Naive thymus-derived CD4-positive, alpha-beta T cell (primary cell): ENCODE data around the gene ZBTB34. TPM values are rescaled to one million over a fixed set of nuclear protein-coding genes. Genes with fewer than 3 reads are reported as not detected.

ENCODE experiments used
- ATAC-seq: fragments of 150-1000 bp; cut with Tn5 transposase; 2 replicates; pipeline ENCODE4 v1.10.0; 2021; ENCODE audit warnings: mild to moderate bottlenecking, moderate library complexity
- CTCF ChIA-PET: fragments of 350-600 bp; sonication (Branson Sonifier 250); formaldehyde crosslinking; loops from one replicate; lab custom pipeline; 2021; ENCODE audit warnings: antibody characterized with exemption; lab: Charles Lee
- POLR2A ChIA-PET: fragments of 350-600 bp; sonication (Branson Sonifier 250); formaldehyde crosslinking; loops from one replicate; lab custom pipeline; 2021; ENCODE audit warnings: antibody characterized with exemption, inconsistent platforms; lab: Charles Lee
- DNase-seq, 9 donors: peaks; one replicate each; pipeline versions ENCODE4 v3.0.0 to v3.0.0-alpha.2; 2020 to 2022; ENCODE audit warnings: mixed read lengths in 1 of 9
- H3K27ac ChIP-seq: one replicate; pipeline ENCODE4 v1.7.0; 2013; ENCODE audit warnings: mild to moderate bottlenecking, low read depth, low read length, moderate library complexity
- H3K27me3 ChIP-seq, 2 donors: one replicate each; pipeline ENCODE4 v1.7.0; 2013; ENCODE audit warnings: low read length in 2 of 2, mild to moderate bottlenecking in 2 of 2, moderate library complexity in 2 of 2; ENCODE audit not compliant: control insufficient read depth in 2 of 2, insufficient read depth in 2 of 2
- H3K36me3 ChIP-seq, 3 experiments: 1 replicate in 2 of 3; 2 replicates in 1 of 3; pipeline ENCODE4 v1.7.0; 2013; ENCODE audit warnings: low read length in 3 of 3, mild to moderate bottlenecking in 3 of 3, moderate library complexity in 1 of 3; ENCODE audit not compliant: insufficient read depth in 3 of 3, control insufficient read depth in 2 of 3
- H3K4me1 ChIP-seq, 2 donors: one replicate each; pipeline ENCODE4 v1.7.0; 2013; ENCODE audit warnings: low read length in 2 of 2, mild to moderate bottlenecking in 2 of 2, moderate library complexity in 1 of 2; ENCODE audit not compliant: control insufficient read depth in 2 of 2, insufficient read depth in 2 of 2
- H3K4me3 ChIP-seq: 2 replicates; pipeline ENCODE4 v1.7.0; 2013; ENCODE audit warnings: mild to moderate bottlenecking, low read length
- H3K9me3 ChIP-seq, 3 experiments: 1 replicate in 2 of 3; 2 replicates in 1 of 3; pipeline ENCODE4 v1.7.0; 2013; ENCODE audit warnings: low read length in 3 of 3; ENCODE audit not compliant: control insufficient read depth in 2 of 3
- H3K27ac Mint-ChIP-seq, 9 donors: one replicate each; pipeline ENCODE4 v1.8.0; 2020 to 2022; ENCODE audit warnings: mixed read lengths in 9 of 9, mild to moderate bottlenecking in 8 of 9, moderate library complexity in 5 of 9, inconsistent platforms in 2 of 9
- H3K27me3 Mint-ChIP-seq, 5 donors: one replicate each; pipeline ENCODE4 v1.8.0; 2021 to 2022; ENCODE audit warnings: mixed read lengths in 5 of 5, mild to moderate bottlenecking in 1 of 5
- H3K36me3 Mint-ChIP-seq, 5 donors: one replicate each; pipeline ENCODE4 v1.8.0; 2020 to 2022; ENCODE audit warnings: mixed read lengths in 5 of 5, mild to moderate bottlenecking in 3 of 5, inconsistent platforms in 1 of 5
- H3K4me1 Mint-ChIP-seq, 7 donors: one replicate each; pipeline ENCODE4 v1.8.0; 2020 to 2022; ENCODE audit warnings: mixed read lengths in 7 of 7, mild to moderate bottlenecking in 3 of 7, inconsistent platforms in 1 of 7
- H3K4me3 Mint-ChIP-seq, 10 donors: one replicate each; pipeline ENCODE4 v1.8.0; 2020 to 2022; ENCODE audit warnings: mild to moderate bottlenecking in 10 of 10, mixed read lengths in 10 of 10, moderate library complexity in 6 of 10, inconsistent platforms in 2 of 10
- H3K9me3 Mint-ChIP-seq, 11 donors: one replicate each; pipeline ENCODE4 v1.8.0; 2020 to 2022; ENCODE audit warnings: mixed read lengths in 11 of 11, mild to moderate bottlenecking in 4 of 11, inconsistent platforms in 1 of 11, moderate library complexity in 1 of 11
- intact Hi-C, 2 donors: fragments of 100-400 bp; cut with micrococcal nuclease; formaldehyde crosslinking; loops; one replicate each; pipeline ENCODE4 v1.15.1; 2023
- polyA plus RNA-seq, 2 donors: library from polyadenylated mRNA; unstranded; fragments of 300-500 nt; fragmentation: Illumina TruSeq; gene quantifications; one replicate each; pipeline ENCODE4 v1.2.3, GENCODE V29; 2021
- total RNA-seq, 6 experiments: library from RNA in 5 of 6; stranded (reverse) in 5 of 6; gene quantifications; 1 replicate in 5 of 6; 2 replicates in 1 of 6; pipeline ENCODE4 v1.2.3 and lab custom pipeline; 2021 to 2026

Gene ZBTB34
- total and polyA plus RNA-seq, 7 experiments from 2014 or later = 0.73 to 9.4 (median 8.4) TPM

DNA sequence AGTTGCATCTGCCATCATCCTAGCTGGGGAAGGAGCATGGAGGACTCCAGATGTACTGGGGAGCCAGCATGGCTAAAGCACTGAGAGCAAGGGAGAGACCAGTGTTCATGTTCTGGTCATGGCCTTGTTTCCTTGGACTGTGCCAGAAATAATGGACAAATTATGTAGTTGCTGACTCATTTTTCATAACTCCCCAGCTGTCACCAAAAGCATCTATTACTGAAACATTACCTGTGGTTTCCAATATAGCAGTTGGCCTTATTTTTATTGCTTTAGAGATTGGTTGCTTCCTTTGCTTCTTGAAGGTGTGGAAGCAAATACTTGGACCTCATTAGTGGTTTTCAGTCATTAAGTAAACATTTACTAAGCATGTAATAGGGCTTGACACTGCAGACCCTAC is 65.4 kb downstream of the ZBTB34 start:
- ATAC-seq = no peak
- POLR2A ChIA-PET = interaction anchor here (0.6 kb wide), 1 partner anchor 194 kb away, joined by 3 read pairs; no protein-coding TSS in a partner anchor
- H3K36me3 ChIP-seq = no peaks in the 10 kb centered on the region

GRCh38 chr9:126926364-126926763 is 65.9 kb downstream of the ZBTB34 start:
- Mint-ChIP-seq H3K27me3 (peaks cover 0 to 9% (median 0%) of the 10 kb centered on the region in 5 donors), H3K4me1 (peaks cover 0 to 5% (median 0%) of the 10 kb centered on the region in 7 donors), H3K36me3 (peaks cover 0 to 8% (median 4%) of the 10 kb centered on the region in 5 donors), H3K27ac (no peak overlapping the region), H3K4me3 (no peak overlapping the region), H3K9me3 (peaks cover 0 to 3% (median 0%) of the 10 kb centered on the region in 11 donors)
- Histone ChIP-seq H3K9me3 (no peaks in the 10 kb centered on the region), H3K27ac (no peak overlapping the region), H3K27me3 (no peaks in the 10 kb centered on the region), H3K4me3 (no peak overlapping the region), H3K36me3 (no peaks in the 10 kb centered on the region), H3K4me1 (no peaks in the 10 kb centered on the region)
- POLR2A ChIA-PET = interaction anchor here (0.6 kb wide), 1 partner anchor 194 kb away, joined by 3 read pairs; no protein-coding TSS in a partner anchor
- intact Hi-C loops = no loop called here
- CTCF ChIA-PET = interaction anchor here (2.2 kb wide), 1 partner anchor 15 kb away, joined by 8 read pairs; no protein-coding TSS in a partner anchor
- DNase-seq = no peak
- no peak for ATAC-seq

More for the DNA sequence above, 65.4 kb downstream of the ZBTB34 start:
- no peak overlapping the region for H3K27ac ChIP-seq
- Mint-ChIP-seq H3K27ac (no peak overlapping the region), H3K4me1 (peaks cover 0 to 5% (median 0%) of the 10 kb centered on the region in 7 donors), H3K4me3 (no peak overlapping the region), H3K27me3 (peaks cover 0 to 8% (median 0%) of the 10 kb centered on the region in 5 donors), H3K9me3 (no peaks in the 10 kb centered on the region), H3K36me3 (peaks cover 0 to 8% (median 4%) of the 10 kb centered on the region in 5 donors)
- intact Hi-C loops = no loop called here
- DNase-seq = no peak
- no peaks in the 10 kb centered on the region for H3K4me1 ChIP-seq
- no peak overlapping the region for H3K4me3 ChIP-seq
- H3K27me3 ChIP-seq = no peaks in the 10 kb centered on the region
- CTCF ChIA-PET = interaction anchor here (2.2 kb wide), 1 partner anchor 15 kb away, joined by 8 read pairs; no protein-coding TSS in a partner anchor
- H3K9me3 ChIP-seq = no peaks in the 10 kb centered on the region

- intact Hi-C loops = no loop called here
- Mint-ChIP-seq H3K4me3 (no peak overlapping the region), H3K4me1 (peaks cover 0 to 5% (median 0%) of the 10 kb centered on the region in 7 donors), H3K27me3 (peaks cover 0 to 6% (median 0%) of the 10 kb centered on the region in 5 donors), H3K9me3 (peaks cover 0 to 4% (median 0%) of the 10 kb centered on the region in 11 donors), H3K36me3 (peaks cover 0 to 4% (median 4%) of the 10 kb centered on the region in 5 donors), H3K27ac (no peak overlapping the region)
- Histone ChIP-seq H3K27me3 (no peaks in the 10 kb centered on the region), H3K4me1 (no peaks in the 10 kb centered on the region), H3K27ac (no peak overlapping the region), H3K36me3 (no peaks in the 10 kb centered on the region), H3K4me3 (no peak overlapping the region), H3K9me3 (no peaks in the 10 kb centered on the region)
- no peak for DNase-seq
- ATAC-seq = no peak
- POLR2A ChIA-PET = no interaction called here
- CTCF ChIA-PET = interaction anchor here (2.2 kb wide), 1 partner anchor 14 kb away, joined by 8 read pairs; no protein-coding TSS in a partner anchor
These were observed 67.0 kb downstream of the ZBTB34 start for GRCh38 chr9:126927419-126927818.

DNA sequence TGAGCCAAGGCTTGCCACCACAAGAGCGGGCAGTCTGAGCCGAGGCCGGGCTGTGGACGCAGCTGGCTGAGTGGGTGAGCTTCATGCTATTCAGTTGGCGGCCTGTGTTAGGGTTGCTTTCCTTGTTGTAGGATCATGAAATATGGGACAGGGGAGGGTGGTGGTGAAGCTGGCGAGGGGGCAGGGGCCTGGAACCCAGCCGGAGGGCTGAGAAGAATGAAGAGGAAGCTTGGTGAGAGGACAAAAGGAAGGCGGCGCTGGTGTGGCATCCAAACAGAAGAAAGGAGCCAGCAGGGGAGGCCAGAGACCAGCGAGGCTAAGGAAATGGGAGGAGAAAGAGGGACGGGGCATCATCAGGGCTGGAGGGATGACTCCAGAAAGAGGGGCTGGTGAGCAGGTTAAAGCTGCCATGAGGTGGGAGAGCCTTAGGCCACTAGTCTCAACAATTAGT is 72.5 kb downstream of the ZBTB34 start:
- Mint-ChIP-seq H3K4me3 (no peak overlapping the region), H3K27me3 (peaks cover 0 to 28% (median 0%) of the 10 kb centered on the region in 5 donors), H3K4me1 (peaks cover 0 to 5% (median 0%) of the 10 kb centered on the region in 7 donors), H3K36me3 (peaks cover 0 to 8% (median 4%) of the 10 kb centered on the region in 5 donors), H3K27ac (no peak overlapping the region), H3K9me3 (peaks cover 0 to 4% (median 0%) of the 10 kb centered on the region in 11 donors)
- intact Hi-C loops = no loop called here
- Histone ChIP-seq H3K27me3 (no peaks in the 10 kb centered on the region), H3K4me1 (no peaks in the 10 kb centered on the region), H3K36me3 (no peaks in the 10 kb centered on the region), H3K27ac (no peak overlapping the region), H3K9me3 (no peaks in the 10 kb centered on the region), H3K4me3 (no peak overlapping the region)
- ChIA-PET POLR2A (no interaction called here), CTCF (no interaction called here)
- DNase-seq = no peak
- ATAC-seq = no peak

DNA sequence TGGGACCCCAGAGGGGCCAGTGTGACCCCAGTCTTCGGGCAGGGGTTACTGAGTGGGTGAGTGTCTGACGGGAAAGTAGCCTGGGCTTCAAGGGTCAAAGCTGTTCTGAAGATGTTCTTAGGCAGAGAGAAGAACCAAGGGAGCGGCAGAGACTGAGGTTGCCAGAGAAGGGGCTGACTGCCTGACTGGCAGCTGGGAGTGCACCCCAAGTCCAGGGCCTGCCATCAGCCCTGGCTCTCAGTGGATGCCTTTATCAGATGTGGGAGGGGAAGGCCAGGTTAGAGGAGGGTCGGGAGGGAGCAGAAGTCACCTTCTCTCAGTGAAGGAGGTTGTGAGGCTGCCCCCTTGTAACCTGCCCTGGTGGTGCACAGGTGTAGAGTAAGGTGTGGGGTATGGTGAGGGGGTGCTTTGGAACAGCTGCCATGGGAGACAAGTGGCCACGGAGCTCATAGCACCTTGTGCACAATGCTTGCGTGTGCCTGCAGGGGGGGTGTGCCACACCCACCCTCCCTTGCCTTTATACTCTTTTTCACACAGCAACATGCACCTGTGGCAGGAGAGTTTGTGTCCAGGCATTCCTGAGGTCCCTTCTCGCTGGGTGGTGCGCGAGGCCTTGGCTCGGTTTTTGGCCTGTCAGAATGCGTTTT is 73.0 kb downstream of the ZBTB34 start:
- ATAC-seq = no peak
- H3K27me3 ChIP-seq = no peaks in the 10 kb centered on the region
- intact Hi-C loops = no loop called here
- CTCF ChIA-PET = no interaction called here
- Mint-ChIP-seq H3K27me3 (peaks cover 0 to 30% (median 0%) of the 10 kb centered on the region in 5 donors), H3K4me3 (no peak overlapping the region), H3K36me3 (peaks cover 0 to 8% (median 4%) of the 10 kb centered on the region in 5 donors), H3K4me1 (peaks cover 0 to 5% (median 0%) of the 10 kb centered on the region in 7 donors), H3K9me3 (peaks cover 0 to 4% (median 0%) of the 10 kb centered on the region in 11 donors), H3K27ac (no peak overlapping the region)
- H3K27ac ChIP-seq = no peak overlapping the region
- H3K36me3 ChIP-seq = no peaks in the 10 kb centered on the region
- no peaks in the 10 kb centered on the region for H3K4me1 ChIP-seq
- no peaks in the 10 kb centered on the region for H3K9me3 ChIP-seq
- no peak for DNase-seq
- POLR2A ChIA-PET = no interaction called here
- H3K4me3 ChIP-seq = no peak overlapping the region

DNA sequence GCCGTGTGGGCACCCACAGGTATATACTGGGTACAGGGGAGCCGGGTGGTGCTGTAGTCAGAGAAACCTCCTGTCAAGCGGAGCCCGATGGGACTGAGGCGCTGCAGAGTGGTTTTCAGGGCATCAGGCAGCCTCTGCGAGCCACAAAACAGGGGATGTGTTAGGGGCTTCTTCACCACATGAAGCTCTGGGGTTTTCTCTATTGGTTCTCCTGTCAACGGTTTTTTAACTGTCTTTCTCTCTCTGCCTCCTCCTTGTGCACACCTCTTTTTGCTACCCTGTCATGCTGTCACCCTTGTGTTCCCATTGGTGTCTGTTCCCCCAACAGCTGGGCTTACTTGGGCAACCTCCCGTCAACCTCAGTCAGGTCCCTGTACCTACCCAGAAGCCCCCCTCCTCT is 74.0 kb downstream of the ZBTB34 start:
- Histone ChIP-seq H3K36me3 (no peaks in the 10 kb centered on the region), H3K27ac (no peak overlapping the region), H3K9me3 (no peaks in the 10 kb centered on the region), H3K4me3 (no peak overlapping the region), H3K27me3 (no peaks in the 10 kb centered on the region), H3K4me1 (no peaks in the 10 kb centered on the region)
- Mint-ChIP-seq H3K27ac (no peak overlapping the region), H3K4me3 (no peak overlapping the region), H3K36me3 (peaks cover 0 to 4% (median 0%) of the 10 kb centered on the region in 5 donors), H3K27me3 (peaks cover 0 to 27% (median 0%) of the 10 kb centered on the region in 5 donors), H3K9me3 (peaks cover 0 to 4% (median 0%) of the 10 kb centered on the region in 11 donors), H3K4me1 (no peaks in the 10 kb centered on the region)
- POLR2A ChIA-PET = no interaction called here
- CTCF ChIA-PET = no interaction called here
- ATAC-seq (no peak), DNase-seq (no peak)
- intact Hi-C loops = no loop called here
